ENCODE data around the gene FCN2.

Gene FCN2

GRCh38 chr9:134880484-134881312 is at the start of gene FCN2:
TSS of gene FCN2 (plus strand) at chr9:134880810. CDS start at chr9:134880822, 12 bp downstream.
- DNase-seq (ENCODE audit: low spot score), result peak; percentile 62
- Histone ChIP-seq H3K4me3 (no peak within 1 kb of the TSS), H3K27ac (no peak within 1 kb of the TSS)
- TF ChIP-seq CTCF (IDR thresholded peaks at IDR 0.05), result no peak

GRCh38 chr9:134830926-134831720 is 49.5 kb upstream of the FCN2 start:
- no peak for TF ChIP-seq CTCF (IDR thresholded peaks at IDR 0.05)
- no peak for DNase-seq (ENCODE audit: low spot score)
- Histone ChIP-seq H3K27ac (no peak overlapping the region), H3K4me3 (no peak overlapping the region)

DNA sequence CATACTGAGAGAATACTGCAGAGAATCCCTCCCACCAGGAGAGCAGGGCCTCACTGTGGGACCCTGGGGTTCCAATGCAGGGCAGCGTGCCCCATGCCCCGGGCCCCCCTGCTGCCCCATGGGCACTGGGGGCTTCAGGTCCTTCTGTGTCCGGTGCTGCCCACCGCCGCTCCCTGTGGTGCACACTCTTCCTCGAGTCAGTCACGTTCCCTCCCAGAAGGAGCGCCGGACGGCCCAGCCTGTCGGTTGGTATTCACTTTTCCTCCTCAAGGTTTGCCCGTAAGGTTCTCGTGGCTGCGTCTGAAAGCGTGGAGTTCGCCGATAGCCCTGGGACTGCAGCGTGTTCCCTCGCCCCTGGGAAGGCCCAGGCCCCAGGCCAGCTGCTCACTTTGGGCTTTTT is 48.1 kb upstream of the FCN2 start:
- no peak overlapping the region for H3K4me3 ChIP-seq
- no peak for TF ChIP-seq CTCF (IDR thresholded peaks at IDR 0.05)
- no peak overlapping the region for H3K27ac ChIP-seq
- no peak for DNase-seq (ENCODE audit: low spot score)

- Histone ChIP-seq H3K27ac (no peak overlapping the region), H3K4me3 (no peak overlapping the region)
- no peak for DNase-seq (ENCODE audit: low spot score)
- no peak for TF ChIP-seq CTCF (IDR thresholded peaks at IDR 0.05)
Observed at GRCh38 chr9:134833294-134833880, 47.2 kb upstream of the FCN2 start.

GRCh38 chr9:134834217-134834956 is 46.2 kb upstream of the FCN2 start:
- no peak for TF ChIP-seq CTCF (IDR thresholded peaks at IDR 0.05)
- DNase-seq (ENCODE audit: low spot score), result no peak
- Histone ChIP-seq H3K4me3 (no peak overlapping the region), H3K27ac (peak overlapping the region in 1 of 2 donors; percentile 31)

DNA sequence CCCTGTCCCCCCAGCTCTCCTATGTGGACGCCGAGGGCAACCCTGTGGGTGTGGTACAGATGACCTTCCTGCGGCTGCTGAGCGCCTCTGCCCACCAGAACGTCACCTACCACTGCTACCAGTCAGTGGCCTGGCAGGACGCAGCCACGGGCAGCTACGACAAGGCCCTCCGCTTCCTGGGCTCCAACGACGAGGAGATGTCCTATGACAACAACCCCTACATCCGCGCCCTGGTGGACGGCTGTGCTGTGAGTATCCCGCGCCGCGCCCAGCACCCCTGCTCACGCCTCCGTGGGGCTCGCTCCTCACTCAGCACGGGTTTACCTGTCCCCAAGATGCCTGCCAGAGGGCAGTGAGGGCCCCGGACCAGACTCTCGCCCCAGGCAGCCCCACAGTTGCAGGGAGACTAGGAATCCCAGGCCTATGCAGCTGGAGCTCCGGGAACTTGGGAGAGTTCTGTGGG is 45.6 kb upstream of the FCN2 start:
- no peak overlapping the region for H3K4me3 ChIP-seq
- no peak for DNase-seq (ENCODE audit: low spot score)
- peak overlapping the region in 1 of 2 donors; percentile 31 for H3K27ac ChIP-seq
- TF ChIP-seq CTCF (IDR thresholded peaks at IDR 0.05), result no peak

Data from coronary artery (tissue), 2 donors.